Ishikawa (cell line): Measurements from ENCODE around the gene SNED1.

ENCODE experiments used
- CEBPB ChIP-seq: IDR thresholded peaks from 2 replicates; pipeline ENCODE4 v1.6.1; 2012
- CREB1 ChIP-seq: IDR thresholded peaks from 2 replicates; pipeline ENCODE4 v1.6.1; 2012; ENCODE audit warnings: low read depth
- EGR1 ChIP-seq: IDR thresholded peaks from 2 replicates; pipeline ENCODE4 v1.6.1; 2012
- EP300 ChIP-seq: IDR thresholded peaks from 2 replicates; pipeline ENCODE4 v1.6.1; 2012; ENCODE audit warnings: borderline replicate concordance
- FOXM1 ChIP-seq: IDR thresholded peaks from 2 replicates; pipeline ENCODE4 v1.6.1; 2012; ENCODE audit warnings: low read depth, borderline replicate concordance
- MAX ChIP-seq: IDR thresholded peaks from 2 replicates; pipeline ENCODE4 v1.6.1; 2012
- NFIC ChIP-seq: IDR thresholded peaks from 2 replicates; pipeline ENCODE4 v1.6.1; 2012
- RAD21 ChIP-seq: IDR thresholded peaks from 2 replicates; pipeline ENCODE4 v1.6.1; 2012; ENCODE audit warnings: low read depth
- REST ChIP-seq: IDR thresholded peaks from 2 replicates; pipeline ENCODE4 v1.6.1; 2012; ENCODE audit warnings: low read depth, mild to moderate bottlenecking
- TAF1 ChIP-seq: IDR thresholded peaks from 2 replicates; pipeline ENCODE4 v1.6.1; 2012; ENCODE audit warnings: low read depth, mild to moderate bottlenecking
- TCF12 ChIP-seq: IDR thresholded peaks from 2 replicates; pipeline ENCODE4 v1.6.1; 2012; ENCODE audit warnings: low read depth
- TEAD4 ChIP-seq: IDR thresholded peaks from 2 replicates; pipeline ENCODE4 v1.6.1; 2012
- USF1 ChIP-seq: IDR thresholded peaks from 2 replicates; pipeline ENCODE4 v1.6.1; 2012
- YY1 ChIP-seq: IDR thresholded peaks from 2 replicates; pipeline ENCODE4 v1.6.1; 2012; ENCODE audit warnings: low read depth
- ZBTB7A ChIP-seq: IDR thresholded peaks from 2 replicates; pipeline ENCODE4 v1.6.1; 2012; ENCODE audit warnings: low read depth

SNED1 gene

GRCh38 chr2:240988571-240989271 is 9.7 kb upstream of the SNED1 start:
- TF ChIP-seq CEBPB, result no peak
- TF ChIP-seq FOXM1, result no peak
- no peak for TF ChIP-seq CREB1
- TF ChIP-seq TCF12, result no peak
- no peak for TF ChIP-seq EGR1
- no peak for TF ChIP-seq ZBTB7A
- TF ChIP-seq REST, result no peak
- no peak for TF ChIP-seq NFIC
- TF ChIP-seq RAD21, result no peak
- no peak for TF ChIP-seq YY1
- no peak for TF ChIP-seq TAF1
- no peak for TF ChIP-seq USF1
- no peak for TF ChIP-seq TEAD4
- no peak for TF ChIP-seq MAX
- no peak for TF ChIP-seq EP300

DNA sequence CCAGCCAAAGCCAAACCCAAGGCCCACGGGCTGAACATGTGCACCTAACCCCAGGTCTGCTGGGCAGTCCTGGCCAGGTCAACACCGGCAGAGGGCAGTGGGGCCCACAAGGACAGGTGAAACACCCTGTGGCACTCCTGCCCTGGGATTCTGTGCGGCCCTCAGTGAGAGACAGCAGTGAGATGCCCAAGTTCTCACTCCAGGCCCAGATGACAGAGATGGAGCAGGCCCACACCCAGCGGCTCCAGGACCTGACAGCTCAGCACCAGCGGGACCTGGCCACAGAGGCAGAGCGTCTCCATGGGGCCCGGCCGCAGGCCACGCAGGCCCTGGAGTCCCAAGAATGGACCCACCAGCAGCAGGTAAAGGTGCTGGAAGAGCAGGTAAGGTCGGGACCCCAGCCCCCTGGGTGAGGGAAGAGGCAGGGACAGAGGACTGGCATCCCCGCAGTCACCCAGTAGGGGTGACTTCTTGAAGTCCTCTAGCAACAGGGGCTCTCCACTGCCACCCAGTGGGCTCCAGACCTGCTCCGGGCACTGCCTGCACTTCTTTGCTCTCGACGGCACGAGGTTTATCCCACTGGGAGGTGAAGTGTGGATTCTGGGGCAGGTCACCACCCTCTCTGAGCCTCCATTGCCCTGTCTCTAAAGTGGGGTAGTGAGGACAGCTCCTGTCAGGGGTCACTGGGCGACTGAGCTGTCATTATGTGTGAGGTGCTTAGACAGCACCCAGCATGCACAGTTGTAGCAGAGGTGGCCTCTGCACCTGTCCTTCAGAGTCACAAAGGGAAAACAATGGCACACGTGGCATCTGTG is 8.8 kb upstream of the SNED1 start:
- TF ChIP-seq ZBTB7A (no peak), RAD21 (peak; percentile 71)

- TF ChIP-seq EGR1 (no peak), CEBPB (no peak), EP300 (no peak), ZBTB7A (no peak), CREB1 (no peak), MAX (no peak), TAF1 (no peak), REST (no peak), USF1 (no peak), FOXM1 (no peak), TEAD4 (no peak), YY1 (no peak), RAD21 (no peak), NFIC (no peak), TCF12 (no peak)
Measured at GRCh38 chr2:240990266-240990529, 8.2 kb upstream of the SNED1 start.

- TF ChIP-seq NFIC, result no peak
- no peak for TF ChIP-seq USF1
Measured at GRCh38 chr2:240990726-240991377, 7.6 kb upstream of the SNED1 start.

- TF ChIP-seq MAX (peak; percentile 72), USF1 (no peak), EGR1 (no peak), NFIC (0 out of 2 replicates have a peak, but pooled peaks have one; percentile 19), EP300 (peak; percentile 54; the same call in 1 of the 2 replicates), CEBPB (no peak), TAF1 (no peak), ZBTB7A (no peak), REST (no peak), TEAD4 (no peak), TCF12 (peak; percentile 70), YY1 (peak; percentile 80), RAD21 (no peak), CREB1 (no peak)
Measured at GRCh38 chr2:240991378-240992263, 6.8 kb upstream of the SNED1 start.
